CD4-positive, alpha-beta T cell (primary cell): ENCODE measurements around the gene TEX53. TPM values are rescaled to one million over a fixed set of nuclear protein-coding genes. Genes with fewer than 3 reads are reported as not detected.

Experiments used
- ATAC-seq: fragments of 200-7000 bp; cut with Tn5 transposase; one replicate; pipeline ENCODE4 v1.10.0; 2022; ENCODE audit warnings: mild to moderate bottlenecking; ENCODE audit not compliant: poor library complexity
- CTCF ChIA-PET: fragments of 350-600 bp; sonication (Branson Sonifier 250); formaldehyde crosslinking; loops from one replicate; lab custom pipeline; 2021; ENCODE audit warnings: antibody characterized with exemption, inconsistent platforms; lab: Charles Lee
- POLR2A ChIA-PET: fragments of 350-600 bp; sonication (Branson Sonifier 250); formaldehyde crosslinking; loops from one replicate; lab custom pipeline; 2021; ENCODE audit warnings: antibody characterized with exemption, inconsistent platforms; lab: Charles Lee
- DNase-seq, 14 experiments: peaks; one replicate each; pipeline ENCODE4 v3.0.0-alpha.2; 2013 to 2020; ENCODE audit warnings: mixed read lengths in 2 of 14
- H3K27ac ChIP-seq, 2 donors: one replicate each; pipeline versions ENCODE4 v1.5.1 to v1.7.0; 2013; ENCODE audit warnings: low read length in 2 of 2, low read depth in 1 of 2, mild to moderate bottlenecking in 1 of 2
- H3K27me3 ChIP-seq, 2 experiments: 1 replicate in 1 of 2; 2 replicates in 1 of 2; pipeline versions ENCODE4 v1.6.1 to v1.7.0; 2013; ENCODE audit warnings: low read length in 2 of 2, control low read depth in 1 of 2, mild to moderate bottlenecking in 1 of 2, moderate library complexity in 1 of 2; ENCODE audit not compliant: insufficient read depth in 2 of 2, control insufficient read depth in 1 of 2
- H3K36me3 ChIP-seq: one replicate; pipeline ENCODE4 v1.6.1; 2013; ENCODE audit warnings: low read length, control low read depth; ENCODE audit not compliant: insufficient read depth
- H3K4me1 ChIP-seq: one replicate; pipeline ENCODE4 v1.6.1; 2013; ENCODE audit warnings: low read length, control low read depth; ENCODE audit not compliant: insufficient read depth
- H3K4me3 ChIP-seq: one replicate; pipeline ENCODE4 v1.5.1; 2013; ENCODE audit warnings: mild to moderate bottlenecking, low read length, moderate library complexity
- H3K9me3 ChIP-seq, 2 experiments: 1 replicate in 1 of 2; 2 replicates in 1 of 2; pipeline versions ENCODE4 v1.6.1 to v1.7.0; 2013; ENCODE audit warnings: low read length in 2 of 2, mild to moderate bottlenecking in 2 of 2, control low read depth in 1 of 2, moderate library complexity in 1 of 2; ENCODE audit not compliant: control insufficient read depth in 1 of 2, insufficient read depth in 1 of 2
- H3K27ac Mint-ChIP-seq: one replicate; pipeline ENCODE4 v1.8.0; 2020; ENCODE audit warnings: mixed read lengths
- H3K27me3 Mint-ChIP-seq: one replicate; pipeline ENCODE4 v1.8.0; 2021; ENCODE audit warnings: mixed read lengths
- H3K36me3 Mint-ChIP-seq: one replicate; pipeline ENCODE4 v1.8.0; 2021; ENCODE audit warnings: low read depth, mixed read lengths
- H3K4me1 Mint-ChIP-seq: one replicate; pipeline ENCODE4 v1.8.0; 2021; ENCODE audit warnings: low read depth, mixed read lengths
- H3K4me3 Mint-ChIP-seq: one replicate; pipeline ENCODE4 v1.8.0; 2020; ENCODE audit warnings: mild to moderate bottlenecking, mixed read lengths
- H3K9me3 Mint-ChIP-seq: one replicate; pipeline ENCODE4 v1.8.0; 2020; ENCODE audit warnings: mixed read lengths
- CTCF ChIP-seq: fragments of 200-600 bp; IDR thresholded peaks from one replicate; pipeline ENCODE4 v1.8.0; 2022; ENCODE audit warnings: antibody characterized with exemption, mild to moderate bottlenecking
- intact Hi-C, 2 experiments: fragments of 100-400 bp; cut with DNase I in 1 of 2; cut with micrococcal nuclease in 1 of 2; formaldehyde crosslinking; loops; one replicate each; pipeline versions ENCODE4 v1.15.1 to v1.9.0; 2023 to 2025; cut with DNase I, micrococcal nuclease
- total RNA-seq, 174 experiments: library from RNA in 2 of 174; stranded (reverse) in 2 of 174; gene quantifications; one replicate each; pipeline ENCODE4 v1.2.3 and lab custom pipeline; 2021 to 2026

The TEX53 gene
- total RNA-seq, 2 experiments from 2014 or later: not detected

- H3K9me3 Mint-ChIP-seq: no peaks in the 10 kb centered on the region
- intact Hi-C loops: loop anchor here (1.0 to 10.0 kb wide), 4 partner anchors 19 to 1197 kb away; partner anchors contain the start of genes C9orf43 (in 1 of the 2) and POLE3 (in 1 of the 2)
- Histone ChIP-seq H3K4me1 (peaks cover 43% of the 10 kb centered on the region), H3K9me3 (no peaks in the 10 kb centered on the region), H3K27me3 (no peaks in the 10 kb centered on the region), H3K4me3 (peak overlapping the region; percentile 90), H3K27ac (peak overlapping the region; percentile 68 to 78), H3K36me3 (no peaks in the 10 kb centered on the region)
- TF ChIP-seq CTCF: no peak
- CTCF ChIA-PET: interaction anchor here (1.1 to 5.1 kb wide), 4 partner anchors 19 to 206 kb away, joined by 3 to 16 read pairs (median 6); partner anchors contain the start of gene ATP6V1G1
- peaks cover 48% of the 10 kb centered on the region for H3K4me1 Mint-ChIP-seq
- DNase-seq: peak in 13 of 14 experiments; percentile 19 to 78 (median 50)
- peak overlapping the region; percentile 92 for H3K27ac Mint-ChIP-seq
- no peaks in the 10 kb centered on the region for H3K27me3 Mint-ChIP-seq
- H3K4me3 Mint-ChIP-seq: peak overlapping the region; percentile 97
- peaks cover 5% of the 10 kb centered on the region for H3K36me3 Mint-ChIP-seq
- POLR2A ChIA-PET: interaction anchor here (0.6 to 8.0 kb wide), 12 partner anchors 8 to 287 kb away, joined by 3 to 113 read pairs (median 3); partner anchors contain the start of genes AKNA and ATP6V1G1
- peak; percentile 70 for ATAC-seq
Measured at GRCh38 chr9:114611516-114612271, 45.9 kb downstream of the TEX53 start.

- ChIA-PET CTCF (interaction anchor here (5.1 kb wide), 1 partner anchor 16 kb away, joined by 16 read pairs; no protein-coding TSS in a partner anchor), POLR2A (interaction anchor here (1.4 kb wide), 1 partner anchor 16 kb away, joined by 8 read pairs; no protein-coding TSS in a partner anchor)
- peak overlapping the region; percentile 48 for H3K4me3 Mint-ChIP-seq
- no peaks in the 10 kb centered on the region for H3K9me3 Mint-ChIP-seq
- Histone ChIP-seq H3K27me3 (no peaks in the 10 kb centered on the region), H3K4me3 (no peak overlapping the region), H3K36me3 (no peaks in the 10 kb centered on the region), H3K9me3 (no peaks in the 10 kb centered on the region), H3K4me1 (peaks cover 28% of the 10 kb centered on the region), H3K27ac (no peak overlapping the region)
- peak overlapping the region; percentile 39 for H3K27ac Mint-ChIP-seq
- intact Hi-C loops: no loop called here
- no peaks in the 10 kb centered on the region for H3K27me3 Mint-ChIP-seq
- peaks cover 6% of the 10 kb centered on the region for H3K36me3 Mint-ChIP-seq
- no peak for TF ChIP-seq CTCF
- DNase-seq: no peak
- ATAC-seq: no peak
- peaks cover 29% of the 10 kb centered on the region for H3K4me1 Mint-ChIP-seq
Measured at GRCh38 chr9:114608525-114608796, 49.1 kb downstream of the TEX53 start.

GRCh38 chr9:114607671-114608524, 49.7 kb downstream of the TEX53 start:
- peaks cover 22% of the 10 kb centered on the region for H3K4me1 ChIP-seq

More at GRCh38 chr9:114607671-114608524, 49.7 kb downstream of the TEX53 start:
- Mint-ChIP-seq H3K27me3 (no peaks in the 10 kb centered on the region), H3K36me3 (peaks cover 7% of the 10 kb centered on the region), H3K4me1 (peaks cover 23% of the 10 kb centered on the region), H3K4me3 (peak overlapping the region; percentile 48), H3K27ac (peak overlapping the region; percentile 39), H3K9me3 (no peaks in the 10 kb centered on the region)
- intact Hi-C loops: no loop called here
- Histone ChIP-seq H3K9me3 (no peaks in the 10 kb centered on the region), H3K27ac (no peak overlapping the region), H3K36me3 (no peaks in the 10 kb centered on the region), H3K4me3 (no peak overlapping the region), H3K27me3 (no peaks in the 10 kb centered on the region)
- DNase-seq (no peak), ATAC-seq (no peak)
- ChIA-PET CTCF (interaction anchor here (1.3 to 5.1 kb wide), 2 partner anchors 16 to 45 kb away, joined by 4 to 16 read pairs; no protein-coding TSS in a partner anchor), POLR2A (interaction anchor here (0.8 to 1.4 kb wide), 2 partner anchors 15 to 20 kb away, joined by 4 to 8 read pairs; partner anchors contain the start of gene ATP6V1G1)
- no peak for TF ChIP-seq CTCF
